GM20431 (cell line): ENCODE results near the gene B4GALNT2.
"Not testable (repeated sequence)": the region's sequence is repeated elsewhere in the genome, so short reads cannot be mapped to it uniquely, and the experiment has no call there.

ENCODE experiments used
- in situ Hi-C: fragments of 300-500 bp; cut with MseI, MboI; formaldehyde crosslinking; loops from one replicate; pipeline ENCODE4 v1.15.0; 2020; ENCODE audit warnings: low sequenced_read_pairs; ENCODE audit not compliant: unreplicated experiment

Gene B4GALNT2

DNA sequence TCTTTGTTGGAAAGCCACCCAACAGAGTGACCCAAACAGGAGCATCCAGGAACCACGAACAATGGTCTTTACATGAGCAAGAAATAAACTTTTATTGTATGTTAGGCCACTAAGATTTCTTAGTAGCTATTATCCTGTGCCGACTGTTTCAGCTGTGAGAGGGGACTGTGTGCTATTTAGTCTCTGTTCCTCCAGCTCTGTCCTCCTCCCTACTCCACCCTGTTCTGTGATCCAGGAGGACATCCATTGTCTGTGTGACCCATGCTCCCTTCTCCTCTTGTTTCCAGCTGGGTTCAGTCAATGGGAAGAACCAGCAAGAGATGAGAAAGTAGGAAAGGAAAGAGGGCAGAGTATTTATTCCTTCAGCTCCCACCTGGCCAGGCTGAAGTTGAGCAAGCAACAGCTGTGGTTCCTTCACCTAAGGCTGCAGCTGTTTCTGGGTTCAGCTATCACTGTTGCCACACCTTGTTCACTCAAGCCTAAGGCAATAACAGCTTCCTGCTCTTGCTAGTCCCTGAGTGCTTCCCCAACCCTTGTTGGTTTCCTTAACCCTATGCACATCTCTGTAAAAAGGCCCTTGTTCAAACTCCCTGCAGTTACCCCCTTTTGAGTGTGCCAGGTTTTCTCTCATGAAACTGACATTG, 14.9 kb upstream of the B4GALNT2 start:
- in situ Hi-C loops = no loop called here

DNA sequence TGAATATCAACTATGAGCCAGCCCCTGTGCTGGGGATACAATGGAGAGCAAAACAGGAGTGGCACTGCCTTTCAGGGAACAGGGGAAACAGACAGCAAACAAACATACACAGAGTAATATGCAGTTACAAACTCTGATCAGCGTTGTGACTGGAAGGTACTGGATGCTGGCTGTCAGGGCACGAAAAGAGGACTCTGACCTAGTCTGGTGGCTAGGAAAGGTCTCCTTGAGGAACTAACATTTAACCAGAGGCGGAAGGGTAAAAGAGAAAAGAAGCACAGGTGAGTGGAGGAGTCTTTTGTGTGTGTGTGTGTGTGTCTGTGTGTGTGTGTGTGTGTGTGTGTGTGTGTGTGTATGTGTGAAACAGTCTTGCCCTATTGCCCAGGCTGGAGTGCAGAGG, 12.4 kb upstream of the B4GALNT2 start:
- in situ Hi-C loops = no loop called here

DNA sequence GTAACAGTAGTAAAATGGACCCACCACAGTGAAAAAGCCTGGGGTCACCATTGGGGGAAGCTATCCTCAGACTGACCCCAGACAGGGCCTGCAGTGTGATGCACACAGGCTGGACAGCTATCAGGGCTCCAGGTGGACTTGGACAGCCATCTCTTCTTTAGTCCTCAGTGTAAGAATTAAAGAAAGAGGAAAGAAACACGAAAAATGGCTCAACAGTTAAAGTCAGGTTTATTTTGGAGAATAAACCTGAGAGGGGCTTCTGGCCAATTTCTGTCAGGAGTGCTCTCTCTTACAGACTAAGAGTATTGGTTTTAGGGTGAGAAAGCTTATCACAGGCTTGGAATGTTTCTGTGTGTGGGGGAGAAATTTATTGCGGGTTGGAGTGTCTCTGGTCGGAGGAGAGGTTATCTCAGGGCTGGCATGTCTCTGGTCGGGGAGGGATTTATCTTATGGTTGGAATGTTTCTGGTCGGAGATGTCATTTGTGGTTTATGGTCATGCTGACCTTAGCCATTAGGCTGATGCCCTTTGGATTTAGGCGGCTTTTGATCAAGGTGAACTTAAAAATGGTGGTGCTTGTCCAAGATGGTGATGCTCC, 10.8 kb upstream of the B4GALNT2 start:
- in situ Hi-C loops = no loop called here

- in situ Hi-C loops = no loop called here
Observed at GRCh38 chr17:49122566-49122965, 10.0 kb upstream of the B4GALNT2 start.

- in situ Hi-C loops = no loop called here
Observed at GRCh38 chr17:49123061-49123460, 9.5 kb upstream of the B4GALNT2 start.

DNA sequence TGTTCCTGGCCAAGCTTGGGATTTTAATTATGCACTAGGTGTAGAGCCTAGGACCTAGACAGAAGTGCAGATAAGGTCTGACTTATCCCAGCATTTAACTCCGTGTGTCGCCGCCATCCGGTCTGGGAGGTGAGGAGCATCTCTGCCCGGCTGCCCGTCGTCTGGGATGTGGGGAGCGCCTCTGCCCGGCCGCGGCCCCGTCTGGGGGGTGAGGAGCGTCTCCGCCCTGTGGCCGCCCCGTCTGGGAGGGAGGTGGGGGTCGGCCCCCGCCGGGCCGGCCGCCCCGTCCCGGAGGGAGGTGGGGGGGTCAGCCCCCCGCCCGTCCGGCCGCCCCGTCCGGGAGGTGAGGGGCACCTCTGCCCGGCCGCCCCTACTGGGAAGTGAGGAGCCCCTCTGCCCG, 7.1 kb upstream of the B4GALNT2 start:
- in situ Hi-C loops = no loop called here

- in situ Hi-C loops = not testable (repeated sequence)
Observed at GRCh38 chr17:49126183-49126859, 6.2 kb upstream of the B4GALNT2 start.

DNA sequence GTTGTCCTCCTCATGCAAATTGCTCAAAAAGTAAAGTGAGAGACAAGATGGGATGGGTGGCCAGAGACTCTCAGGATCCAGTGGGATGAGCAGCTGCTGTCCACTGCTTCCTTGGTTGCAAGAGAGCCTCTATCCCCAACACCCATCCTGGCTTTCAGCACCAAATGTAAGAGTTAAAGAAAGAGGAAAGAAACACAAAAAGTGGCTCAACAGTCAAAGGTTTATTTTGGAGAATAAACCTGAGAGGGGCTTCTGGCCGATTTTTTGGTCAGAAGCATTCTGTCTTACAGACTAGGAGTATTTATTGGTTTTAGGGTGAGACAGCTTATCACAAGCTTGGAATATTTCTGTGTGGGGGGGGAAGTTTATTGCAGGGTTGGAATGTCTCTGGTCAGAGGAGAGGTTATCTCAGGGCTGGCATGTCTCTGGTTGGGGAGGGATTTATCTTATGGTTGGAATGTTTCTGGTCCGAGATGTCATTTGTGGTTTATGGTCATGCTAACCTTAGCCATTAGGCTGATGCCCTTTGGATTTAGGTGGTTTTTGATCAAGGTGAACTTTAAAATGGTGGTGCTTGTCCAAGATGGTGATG, 3.1 kb upstream of the B4GALNT2 start:
- in situ Hi-C loops = not testable (repeated sequence)

- in situ Hi-C loops = no loop called here
Observed at GRCh38 chr17:49130891-49131290, 1.7 kb upstream of the B4GALNT2 start.

DNA sequence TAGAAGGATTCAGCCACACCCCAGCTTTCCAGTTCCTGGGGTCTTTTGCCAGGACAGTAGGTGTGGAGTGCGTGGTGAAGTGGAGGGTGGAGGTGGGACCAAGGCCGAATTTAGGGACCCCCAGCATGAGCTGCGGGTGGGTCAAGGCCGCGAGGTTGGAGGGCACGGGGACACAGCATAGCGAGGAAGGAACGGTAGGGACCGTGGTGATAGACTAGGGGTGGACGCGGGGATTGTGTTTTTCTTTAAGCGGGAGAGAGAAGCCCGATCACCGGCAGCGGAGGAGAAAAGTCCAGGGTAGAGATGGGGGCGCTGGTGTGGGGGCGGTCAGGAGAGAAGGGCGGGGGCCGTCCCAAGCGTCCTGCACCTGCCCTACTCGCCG, 261 bp upstream of the B4GALNT2 start:
- in situ Hi-C loops = no loop called here

GRCh38 chr17:49136335-49136734, 3.8 kb downstream of the B4GALNT2 start:
- in situ Hi-C loops = no loop called here

DNA sequence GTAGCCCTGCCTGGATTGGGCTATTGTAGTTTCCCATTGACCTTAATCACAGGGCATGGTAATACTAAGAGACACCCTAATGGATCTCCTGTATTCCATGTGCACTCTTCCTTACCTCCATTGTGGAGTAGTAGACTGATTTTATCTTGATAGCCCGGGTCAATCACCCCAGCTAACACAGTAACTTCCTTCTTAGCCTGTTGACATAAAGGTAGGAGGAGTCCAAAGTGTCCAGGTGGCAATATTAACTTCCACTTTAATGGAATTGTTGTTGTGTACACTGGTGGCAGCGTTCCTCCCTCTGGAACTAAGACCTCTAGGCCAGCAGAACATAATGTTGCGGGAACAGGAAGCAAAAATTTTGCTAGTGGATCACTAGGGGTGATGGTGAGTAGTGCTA, 13.1 kb downstream of the B4GALNT2 start:
- in situ Hi-C loops = not testable (repeated sequence)

DNA sequence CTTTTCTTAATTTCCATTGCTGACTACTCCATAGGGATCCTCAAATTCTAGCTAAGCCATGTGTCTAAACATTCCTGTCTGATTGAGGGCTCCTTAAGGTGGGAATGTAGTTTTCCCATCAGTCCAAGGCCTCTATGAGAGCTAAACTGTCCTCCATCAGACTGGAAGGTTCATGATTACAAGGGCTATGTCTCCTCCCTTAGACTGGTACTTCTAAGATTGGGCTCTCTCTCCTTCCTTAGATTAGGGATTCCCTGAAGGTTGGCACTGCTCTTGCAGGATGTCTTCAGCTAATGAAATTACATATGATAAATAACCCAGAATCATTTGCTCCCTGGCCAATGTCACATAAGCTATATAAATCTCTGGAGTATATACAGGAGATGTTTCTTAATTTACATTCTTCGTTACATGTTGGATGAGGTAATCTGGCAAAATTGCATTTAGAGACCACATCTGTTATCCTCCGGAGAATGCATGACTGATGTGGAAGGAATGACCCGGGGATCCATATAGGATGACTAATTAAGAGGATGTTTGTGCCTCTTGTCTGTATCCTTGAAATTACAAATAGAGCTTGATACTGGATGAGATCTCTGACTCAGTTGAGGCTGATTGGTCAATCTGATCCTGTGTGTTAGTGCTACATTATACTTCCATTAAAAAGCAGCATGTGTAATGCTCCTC, 14.2 kb downstream of the B4GALNT2 start:
- in situ Hi-C loops = no loop called here

- in situ Hi-C loops = no loop called here
Observed at GRCh38 chr17:49148171-49148570, 15.6 kb downstream of the B4GALNT2 start.

DNA sequence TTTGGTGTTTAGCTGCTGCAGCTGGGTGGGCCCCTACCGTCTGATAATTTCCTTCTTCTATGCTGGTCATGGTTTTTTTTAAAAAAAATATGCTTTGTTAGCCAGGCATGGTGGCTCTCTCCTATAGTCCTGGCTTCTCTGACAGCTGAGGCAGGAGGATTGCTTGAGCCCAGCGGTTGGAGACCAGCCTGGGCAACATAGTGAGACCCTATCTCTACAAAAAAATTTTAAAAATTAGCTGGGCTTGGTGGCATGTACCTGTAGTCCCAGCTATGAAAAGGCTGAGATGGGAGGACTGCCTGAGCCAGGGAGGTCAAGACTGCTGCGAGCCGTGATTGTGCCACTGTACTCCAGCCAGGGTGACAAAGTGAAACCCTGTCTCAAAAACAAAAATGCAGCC, 19.4 kb downstream of the B4GALNT2 start:
- in situ Hi-C loops = no loop called here

GRCh38 chr17:49156256-49156655, 23.7 kb downstream of the B4GALNT2 start:
- in situ Hi-C loops = no loop called here

- in situ Hi-C loops = no loop called here
Observed at GRCh38 chr17:49157784-49158183, 25.2 kb downstream of the B4GALNT2 start.

DNA sequence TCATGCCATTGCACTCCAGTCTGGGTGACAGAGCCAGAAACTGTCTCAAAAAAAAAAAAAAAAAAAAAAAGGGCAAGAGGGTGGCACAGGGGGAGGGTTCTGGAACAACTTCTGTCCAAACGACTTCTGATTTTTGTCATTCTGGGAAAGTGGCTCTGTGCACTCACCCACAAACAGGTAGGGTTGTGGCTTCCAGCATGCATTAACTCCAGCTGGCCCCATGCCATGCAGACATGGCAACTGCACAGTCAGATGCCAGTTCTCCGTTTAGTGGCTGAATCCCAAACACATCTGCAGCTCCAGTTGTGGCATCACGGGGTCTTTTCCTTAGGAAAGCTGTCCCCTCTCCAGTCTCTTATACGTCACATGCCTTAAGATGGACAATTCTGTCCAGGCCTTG, 30.3 kb downstream of the B4GALNT2 start:
- in situ Hi-C loops = no loop called here

GRCh38 chr17:49165143-49165542, 32.6 kb downstream of the B4GALNT2 start:
- in situ Hi-C loops = no loop called here

- in situ Hi-C loops = no loop called here
Observed at GRCh38 chr17:49168706-49169105, 36.1 kb downstream of the B4GALNT2 start.

GRCh38 chr17:49170216-49170615, 37.6 kb downstream of the B4GALNT2 start:
- in situ Hi-C loops = no loop called here
